Right ventricle myocardium inferior (tissue), 1 donor: ENCODE data around the gene RAB9A. TPM values are rescaled to one million over a fixed set of nuclear protein-coding genes. Genes with fewer than 3 reads are reported as not detected.
"Not testable (repeated sequence)": the region's sequence is repeated elsewhere in the genome, so short reads cannot be mapped to it uniquely, and the experiment has no call there.

Experiments used
- ATAC-seq: fragments of 200-7000 bp; cut with Tn5 transposase; one replicate; pipeline ENCODE4 v1.9.1; 2020; ENCODE audit warnings: mild to moderate bottlenecking, moderate library complexity
- DNase-seq: peaks from one replicate; pipeline ENCODE4 v3.0.0; 2021; ENCODE audit errors: missing footprints
- intact Hi-C: fragments of 100-400 bp; cut with DNase I; formaldehyde crosslinking; loops from one replicate; pipeline ENCODE4 v1.11.0; 2022
- total RNA-seq: library from RNA; stranded (reverse); fragmentation: NEBNext Ultra II Directional; extraction: Animal tissue kit (Norgen Biotek cat#: 25700); gene quantifications from one replicate; pipeline ENCODE4 v1.2.1, GENCODE V29; 2021
- donor health status: DM: no; HTN: yes; CAD: no; lungs with severe emphysema.

Gene RAB9A
- total RNA-seq, 1 donor from 2014 or later, result 20.7 TPM

- intact Hi-C loops, result no loop called here
- DNase-seq (no peak), ATAC-seq (no peak)
These were observed 33.0 kb downstream of the RAB9A start for GRCh38 chrX:13721819-13722519.

GRCh38 chrX:13724878-13725277 lies 36.0 kb downstream of the RAB9A start:
- intact Hi-C loops, ATAC-seq, DNase-seq: not testable (repeated sequence)

GRCh38 chrX:13726583-13726982 lies 37.7 kb downstream of the RAB9A start:
- intact Hi-C loops, DNase-seq, ATAC-seq: not testable (repeated sequence)

GRCh38 chrX:13730523-13730922 lies 41.6 kb downstream of the RAB9A start:
- not testable (repeated sequence) for DNase-seq, ATAC-seq
- intact Hi-C loops, result loop anchor here (5.0 kb wide), 2 partner anchors 38 to 68 kb away; no protein-coding TSS in a partner anchor

- ATAC-seq, result no peak
- no peak for DNase-seq
- intact Hi-C loops, result loop anchor here (5.0 kb wide), 2 partner anchors 40 to 70 kb away; no protein-coding TSS in a partner anchor
These were observed 43.5 kb downstream of the RAB9A start for GRCh38 chrX:13732246-13733067.

GRCh38 chrX:13733506-13733905 lies 44.6 kb downstream of the RAB9A start:
- DNase-seq, result no peak
- intact Hi-C loops, result loop anchor here (5.0 kb wide), 2 partner anchors 41 to 71 kb away; no protein-coding TSS in a partner anchor
- no peak for ATAC-seq

GRCh38 chrX:13734278-13735172 lies 45.6 kb downstream of the RAB9A start, which contains the start of the genes OFD1 and TRAPPC2:
Gene OFD1 (plus strand): TSS chrX:13734748. CDS start chrX:13735072, 324 bp downstream.
Gene TRAPPC2 (minus strand): TSS chrX:13734620. CDS start chrX:13719963, 14,657 bp downstream.
- peak; percentile 100 for ATAC-seq
- intact Hi-C loops, result loop anchor here (5.0 kb wide), 2 partner anchors 42 to 72 kb away; no protein-coding TSS in a partner anchor
- peak; percentile 93 for DNase-seq

- ATAC-seq, result no peak
- no peak for DNase-seq
- intact Hi-C loops, result no loop called here
These were observed 52.8 kb downstream of the RAB9A start for GRCh38 chrX:13741695-13742094.

GRCh38 chrX:13742397-13743176 lies 53.7 kb downstream of the RAB9A start:
- no peak for DNase-seq
- intact Hi-C loops, result no loop called here
- ATAC-seq, result no peak

- no peak for ATAC-seq
- intact Hi-C loops, result loop anchor here (2.0 kb wide), 2 partner anchors 89 to 283 kb away; no protein-coding TSS in a partner anchor
- DNase-seq, result no peak
These were observed 58.9 kb downstream of the RAB9A start for GRCh38 chrX:13747836-13748235.

- intact Hi-C loops, result loop anchor here (2.0 kb wide), 2 partner anchors 90 to 282 kb away; no protein-coding TSS in a partner anchor
- no peak for ATAC-seq
These were observed 59.6 kb downstream of the RAB9A start for GRCh38 chrX:13748486-13748885.

GRCh38 chrX:13750204-13750603 lies 61.3 kb downstream of the RAB9A start:
- ATAC-seq, result no peak
- intact Hi-C loops, result no loop called here
- no peak for DNase-seq

More at GRCh38 chrX:13748486-13748885, 59.6 kb downstream of the RAB9A start:
- no peak for DNase-seq

- DNase-seq (no peak), ATAC-seq (no peak)
- intact Hi-C loops, result no loop called here
These were observed 61.9 kb downstream of the RAB9A start for GRCh38 chrX:13750812-13751211.

GRCh38 chrX:13752141-13752540 lies 63.2 kb downstream of the RAB9A start:
- ATAC-seq (no peak), DNase-seq (no peak)
- intact Hi-C loops, result no loop called here

GRCh38 chrX:13752646-13753045 lies 63.7 kb downstream of the RAB9A start:
- ATAC-seq (no peak), DNase-seq (no peak)
- intact Hi-C loops, result no loop called here

GRCh38 chrX:13754765-13755164 lies 65.8 kb downstream of the RAB9A start:
- ATAC-seq, result no peak
- intact Hi-C loops, result no loop called here
- no peak for DNase-seq

GRCh38 chrX:13755254-13755653 lies 66.3 kb downstream of the RAB9A start:
- intact Hi-C loops, result no loop called here
- ATAC-seq (no peak), DNase-seq (no peak)

- DNase-seq (no peak), ATAC-seq (no peak)
- intact Hi-C loops, result no loop called here
These were observed 67.5 kb downstream of the RAB9A start for GRCh38 chrX:13756381-13756780.
